HepG2 (cell line): ENCODE results near the gene PACSIN1. TPM values are rescaled to one million over a fixed set of nuclear protein-coding genes. Genes with fewer than 3 reads are reported as not detected.
A peak's percentile ranks its signal among the peaks of the same experiment; 100 is the strongest.

Experiments
- ARNTL ChIP-seq: sonication (generic); formaldehyde crosslinking; IDR thresholded peaks from 2 replicates; pipeline ENCODE4 v1.4.0; 2020; ENCODE audit warnings: mild to moderate bottlenecking, missing genetic modification reagents
- ATF6 ChIP-seq: sonication (generic); formaldehyde crosslinking; conservative IDR thresholded peaks from 2 replicates; pipeline ENCODE4 v1.4.0; 2020; ENCODE audit warnings: missing genetic modification reagents
- BCLAF1 ChIP-seq: fragments of 450-650 bp; IDR thresholded peaks from 2 replicates; pipeline ENCODE4 v1.6.1; 2017; ENCODE audit warnings: mild to moderate bottlenecking
- CHCHD3 ChIP-seq: sonication (generic); formaldehyde crosslinking; IDR thresholded peaks from 2 replicates; pipeline ENCODE4 v1.8.0; 2022; ENCODE audit warnings: mild to moderate bottlenecking, missing genetic modification reagents, moderate library complexity
- HIVEP1 ChIP-seq: sonication (generic); formaldehyde crosslinking; IDR thresholded peaks from 2 replicates; pipeline ENCODE4 v1.4.0; 2020; ENCODE audit warnings: mild to moderate bottlenecking, missing genetic modification reagents
- HNRNPH1 ChIP-seq: fragments of 200-400 bp; formaldehyde crosslinking; optimal IDR thresholded peaks from 2 replicates; pipeline ENCODE3; 2017; ENCODE audit warnings: mild to moderate bottlenecking, low read depth, low read length
- KDM5B ChIP-seq: sonication (generic); formaldehyde crosslinking; IDR thresholded peaks from 2 replicates; pipeline ENCODE4 v1.4.0; 2020; ENCODE audit warnings: missing genetic modification reagents, mild to moderate bottlenecking, borderline replicate concordance
- KMT2A ChIP-seq: sonication (generic); formaldehyde crosslinking; IDR thresholded peaks from 2 replicates; pipeline ENCODE4 v1.4.0; 2020; ENCODE audit warnings: missing genetic modification reagents
- MEF2D ChIP-seq: sonication (generic); formaldehyde crosslinking; IDR thresholded peaks from 2 replicates; pipeline ENCODE4 v1.5.1; 2020; ENCODE audit warnings: mild to moderate bottlenecking, missing genetic modification reagents
- MXD3 ChIP-seq: IDR thresholded peaks from 2 replicates; pipeline ENCODE4 v1.6.1; 2016; ENCODE audit warnings: mild to moderate bottlenecking, missing biosample characterization, missing genetic modification reagents
- NR2F6 ChIP-seq, 2 experiments: IDR thresholded peaks; 2 replicates each; pipeline ENCODE4 v1.6.1; 2016; ENCODE audit warnings: antibody characterized with exemption in 1 of 2, mild to moderate bottlenecking in 1 of 2
- SKI ChIP-seq: fragments of 450-650 bp; IDR thresholded peaks from one replicate; pipeline ENCODE4 v1.6.1; 2018; ENCODE audit warnings: mild to moderate bottlenecking; ENCODE audit not compliant: partially characterized antibody
- TBX2 ChIP-seq: sonication (generic); formaldehyde crosslinking; IDR thresholded peaks from 2 replicates; pipeline ENCODE4 v1.5.0; 2020; ENCODE audit warnings: missing genetic modification reagents, mild to moderate bottlenecking, borderline replicate concordance
- YEATS4 ChIP-seq: sonication (generic); formaldehyde crosslinking; IDR thresholded peaks from 2 replicates; pipeline ENCODE4 v1.4.0; 2020; ENCODE audit warnings: missing genetic modification reagents, borderline replicate concordance
- ZNF260 ChIP-seq: sonication (generic); formaldehyde crosslinking; IDR thresholded peaks from 2 replicates; pipeline ENCODE4 v1.4.0; 2020; ENCODE audit warnings: missing genetic modification reagents, low read depth, mild to moderate bottlenecking, borderline replicate concordance
- ZNF547 ChIP-seq: sonication (generic); formaldehyde crosslinking; IDR thresholded peaks from 2 replicates; pipeline ENCODE4 v1.5.1; 2020; ENCODE audit warnings: mild to moderate bottlenecking, missing genetic modification reagents
- ZNF607 ChIP-seq: sonication (generic); formaldehyde crosslinking; IDR thresholded peaks from 2 replicates; pipeline ENCODE4 v1.5.1; 2020; ENCODE audit warnings: missing genetic modification reagents, mild to moderate bottlenecking, borderline replicate concordance
- ZNF770 ChIP-seq: sonication (generic); formaldehyde crosslinking; IDR thresholded peaks from 2 replicates; pipeline ENCODE4 v1.5.0; 2020; ENCODE audit warnings: mild to moderate bottlenecking, missing genetic modification reagents
- ZSCAN29 ChIP-seq: sonication (generic); formaldehyde crosslinking; conservative IDR thresholded peaks from 2 replicates; pipeline ENCODE4 v1.4.0; 2020; ENCODE audit warnings: mild to moderate bottlenecking, missing genetic modification reagents
- polyA plus RNA-seq, 8 experiments: library from polyadenylated mRNA; depleted of rRNA in 3 of 8; stranded (reverse) in 7 of 8; unstranded in 1 of 8; fragments of >200 nt; fragmentation: Illumina TruSeq in 4 of 8; extraction: Trizol in 4 of 8; gene quantifications; 2 replicates each; pipeline versions ENCODE4 v1.2.1 to v1.2.3, GENCODE V29; 2011 to 2016; ENCODE audit warnings: low read depth in 4 of 8, missing spikeins in 1 of 8, mixed read lengths in 1 of 8; ENCODE audit not compliant: insufficient read depth in 1 of 8
- total RNA-seq, 5 experiments: library from RNA; depleted of rRNA; stranded (reverse); fragments of >200 nt; fragmentation: Illumina TruSeq; extraction: Trizol; gene quantifications; 2 replicates each; pipeline ENCODE4 v1.2.3, GENCODE V29; 2016; ENCODE audit warnings: low read depth in 1 of 5

PACSIN1 gene
- total and polyA plus RNA-seq, 2 of the 13 experiments (the other 11 are each of a cell fraction or from before 2014, with no cell fraction given) = not detected

GRCh38 chr6:34425498-34426410 lies 40.1 kb upstream of the PACSIN1 start, which contains the start of gene RPS10 (continued):
- TF ChIP-seq YEATS4 (CRISPR knock-in tag) = peak; percentile 83
- no peak for TF ChIP-seq ZNF770 (CRISPR knock-in tag)
- TF ChIP-seq HNRNPH1 = no peak
- peak; percentile 80 for TF ChIP-seq MXD3
- TF ChIP-seq TBX2 (CRISPR knock-in tag) = peak; percentile 87
- peak; percentile 76; the same call in 1 of the 2 replicates for TF ChIP-seq HIVEP1
- no peak for TF ChIP-seq ATF6 (CRISPR knock-in tag)
- TF ChIP-seq NR2F6 (IDR thresholded peaks at IDR 0.05) = no peak
- peak; percentile 35; the same call in 1 of the 2 replicates for TF ChIP-seq NR2F6 (CRISPR knock-in tag; IDR thresholded peaks at IDR 0.05)
- TF ChIP-seq ARNTL (CRISPR knock-in tag) = 0 out of 2 replicates have a peak, but pooled peaks have one; percentile 37
- peak; percentile 81 for TF ChIP-seq MEF2D (CRISPR knock-in tag)
- TF ChIP-seq ZNF260 (CRISPR knock-in tag) = no peak
- TF ChIP-seq ZNF547 (CRISPR knock-in tag) = peak; percentile 90
- peak; percentile 93; the same call in 1 of the 2 replicates for TF ChIP-seq KDM5B (CRISPR knock-in tag)
- no peak for TF ChIP-seq BCLAF1
- TF ChIP-seq CHCHD3 (CRISPR knock-in tag) = 0 out of 2 replicates have a peak, but pooled peaks have one; percentile 59
- TF ChIP-seq KMT2A (CRISPR knock-in tag) = peak; percentile 72; the same call in 1 of the 2 replicates
- peak; percentile 88 for TF ChIP-seq ZSCAN29
- peak; percentile 64 for TF ChIP-seq SKI
- TF ChIP-seq ZNF607 = peak; percentile 80; the same call in 1 of the 2 replicates
